Measurements from ENCODE around the gene IAH1.

The IAH1 gene

DNA sequence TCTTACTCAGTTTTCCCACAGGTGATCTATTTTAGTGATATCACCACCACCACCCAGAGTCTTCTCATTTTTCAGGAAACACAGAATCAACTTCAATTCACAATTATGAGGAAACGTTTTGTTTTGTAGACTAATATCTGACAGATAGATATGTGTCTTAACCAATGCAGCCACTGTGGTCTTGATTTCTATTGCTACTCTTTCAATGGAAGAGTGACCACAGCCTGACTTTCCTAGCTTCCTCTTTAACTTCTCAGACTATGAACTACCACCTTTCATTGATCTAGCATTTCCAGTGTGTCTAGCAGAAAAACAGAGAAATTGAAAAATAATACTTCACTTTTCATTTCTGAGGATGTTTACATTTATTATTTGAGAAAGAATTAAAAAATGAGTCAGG lies 60.8 kb downstream of the IAH1 start:
- DNase-seq = no peak

DNA sequence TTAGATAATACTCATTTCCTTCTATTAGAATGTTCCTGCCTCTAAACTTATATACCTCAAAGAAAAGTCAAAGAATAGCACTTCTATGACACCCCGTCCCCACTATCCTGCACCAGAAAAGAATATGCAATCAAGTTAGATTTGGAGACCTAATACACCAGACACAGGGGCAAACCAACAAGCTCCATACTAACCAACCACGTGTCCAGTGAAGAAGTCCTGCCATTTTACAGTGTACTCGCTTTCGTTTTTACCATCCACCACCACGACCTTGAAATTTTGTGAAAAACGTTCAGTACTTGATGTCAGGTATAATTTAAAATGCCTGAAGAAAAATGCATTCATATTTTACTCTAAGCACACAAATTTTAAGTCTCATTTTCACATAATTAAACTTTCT lies 62.2 kb downstream of the IAH1 start:
- DNase-seq = no peak

DNA sequence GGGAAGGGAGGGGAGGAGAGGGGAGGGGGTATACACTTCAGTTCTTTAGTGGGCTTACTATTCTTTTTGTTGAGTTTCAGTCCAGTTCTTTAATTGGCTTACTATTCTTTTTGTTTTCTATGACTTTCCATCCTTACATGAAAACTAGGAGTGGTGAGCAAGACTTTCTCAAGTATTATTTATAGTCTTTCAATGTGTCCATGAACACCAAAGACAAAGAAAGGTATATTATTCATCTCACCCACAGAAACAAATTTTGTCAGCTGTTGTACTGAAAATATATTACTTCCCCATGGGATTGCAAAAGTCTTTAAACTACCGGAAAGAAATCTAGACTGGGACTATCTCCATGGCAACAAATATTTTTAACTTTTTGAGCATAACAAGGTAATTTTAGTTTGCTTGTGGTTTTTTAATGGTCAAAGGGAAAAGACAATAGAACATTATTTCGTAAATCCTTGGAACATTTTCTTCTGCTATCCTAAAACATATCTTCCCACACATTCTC lies 63.7 kb downstream of the IAH1 start:
- no peak for DNase-seq
